8988T (cell line): Measurements from ENCODE around the gene CISH.

Experiments
- DNase-seq: peaks from one replicate; pipeline ENCODE4 v3.0.0; 2011

Gene CISH

GRCh38 chr3:50635066-50635465 lies 23.5 kb upstream of the CISH start:
- no peak for DNase-seq

GRCh38 chr3:50633230-50633790 lies 21.7 kb upstream of the CISH start:
- DNase-seq: no peak

- no peak for DNase-seq
Measured at GRCh38 chr3:50632450-50632849, 20.9 kb upstream of the CISH start.

- no peak for DNase-seq
Measured at GRCh38 chr3:50630877-50631276, 19.3 kb upstream of the CISH start.

GRCh38 chr3:50630394-50630793 lies 18.8 kb upstream of the CISH start:
- DNase-seq: no peak

- no peak for DNase-seq
Measured at GRCh38 chr3:50628601-50629000, 17.0 kb upstream of the CISH start.

- peak; percentile 84 for DNase-seq
Measured at GRCh38 chr3:50627407-50628051, 16.0 kb upstream of the CISH start.

- no peak for DNase-seq
Measured at GRCh38 chr3:50626401-50626800, 14.8 kb upstream of the CISH start.

- DNase-seq: no peak
Measured at GRCh38 chr3:50625231-50626182, 13.9 kb upstream of the CISH start.

GRCh38 chr3:50624634-50625033 lies 13.1 kb upstream of the CISH start:
- no peak for DNase-seq

- no peak for DNase-seq
Measured at GRCh38 chr3:50623840-50624474, 12.4 kb upstream of the CISH start.

- no peak for DNase-seq
Measured at GRCh38 chr3:50622881-50623280, 11.3 kb upstream of the CISH start.

- DNase-seq: no peak
Measured at GRCh38 chr3:50620820-50621219, 9.2 kb upstream of the CISH start.

GRCh38 chr3:50620420-50620819 lies 8.8 kb upstream of the CISH start:
- no peak for DNase-seq

GRCh38 chr3:50617911-50618481 lies 6.4 kb upstream of the CISH start:
- DNase-seq: no peak

GRCh38 chr3:50617096-50617791 lies 5.7 kb upstream of the CISH start, which contains the start of gene MAPKAPK3:
TSS of gene MAPKAPK3 (plus strand) at chr3:50617151. CDS start at chr3:50617566, 415 bp downstream.
- no peak for DNase-seq

GRCh38 chr3:50616770-50617095 lies 5.2 kb upstream of the CISH start:
- DNase-seq: peak; percentile 98

- peak; percentile 92 for DNase-seq
Measured at GRCh38 chr3:50616003-50616769, 4.6 kb upstream of the CISH start.

- no peak for DNase-seq
Measured at GRCh38 chr3:50615190-50615589, 3.6 kb upstream of the CISH start.

- DNase-seq: no peak
Measured at GRCh38 chr3:50612970-50613846, 1.6 kb upstream of the CISH start.
